Epithelial cell of alveolus of lung (primary cell): ENCODE data around the gene KCNIP4. TPM values are rescaled to one million over a fixed set of nuclear protein-coding genes. Genes with fewer than 3 reads are reported as not detected.

Source experiments
- total RNA-seq: library from RNA; depleted of rRNA; stranded (reverse); fragments of >200 nt; gene quantifications from 2 replicates; pipeline ENCODE4 v1.2.1, GENCODE V29; 2015

KCNIP4 gene
- total RNA-seq, result under 0.01 TPM in 1 of 2 replicates, not detected in the other

DNA sequence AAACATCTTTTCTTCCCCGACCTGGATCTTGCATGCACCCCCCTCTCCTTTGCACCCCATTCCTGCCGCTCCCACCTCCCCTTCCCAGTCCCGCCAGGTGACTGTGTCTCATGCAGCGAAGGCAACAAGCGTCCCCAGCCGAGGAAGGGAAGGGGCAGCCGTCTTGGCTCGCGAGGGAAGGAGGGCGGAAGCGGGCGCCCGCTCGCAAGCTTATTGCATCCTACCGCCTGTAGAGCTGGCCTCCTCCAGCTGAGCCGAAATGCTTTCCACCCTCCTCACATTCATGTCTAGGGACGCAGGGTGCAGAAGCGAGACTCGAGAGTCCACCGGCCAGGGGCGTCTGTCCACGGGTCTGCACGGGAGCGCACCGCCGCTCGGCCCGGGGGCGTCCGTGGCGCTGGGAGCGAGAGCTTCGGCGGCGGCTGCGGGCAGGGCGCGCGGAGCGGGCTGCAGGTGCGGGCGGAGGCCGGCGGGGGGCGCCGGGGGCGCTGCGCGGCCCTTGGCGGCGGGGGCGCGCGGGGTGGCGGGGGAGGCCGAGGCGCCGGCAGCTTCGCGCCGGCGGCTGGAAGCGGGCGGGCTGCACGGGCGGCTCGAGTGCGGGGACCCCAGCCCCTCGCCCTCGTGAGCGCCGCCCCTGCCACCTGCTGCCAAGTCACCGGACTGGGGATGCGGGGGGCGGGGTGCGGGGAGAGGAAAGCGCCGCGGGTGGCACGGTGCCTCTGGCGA lies at the start of gene KCNIP4:
Gene KCNIP4 (minus strand): TSS at position 426 of the 726 bp plus-strand sequence.

DNA sequence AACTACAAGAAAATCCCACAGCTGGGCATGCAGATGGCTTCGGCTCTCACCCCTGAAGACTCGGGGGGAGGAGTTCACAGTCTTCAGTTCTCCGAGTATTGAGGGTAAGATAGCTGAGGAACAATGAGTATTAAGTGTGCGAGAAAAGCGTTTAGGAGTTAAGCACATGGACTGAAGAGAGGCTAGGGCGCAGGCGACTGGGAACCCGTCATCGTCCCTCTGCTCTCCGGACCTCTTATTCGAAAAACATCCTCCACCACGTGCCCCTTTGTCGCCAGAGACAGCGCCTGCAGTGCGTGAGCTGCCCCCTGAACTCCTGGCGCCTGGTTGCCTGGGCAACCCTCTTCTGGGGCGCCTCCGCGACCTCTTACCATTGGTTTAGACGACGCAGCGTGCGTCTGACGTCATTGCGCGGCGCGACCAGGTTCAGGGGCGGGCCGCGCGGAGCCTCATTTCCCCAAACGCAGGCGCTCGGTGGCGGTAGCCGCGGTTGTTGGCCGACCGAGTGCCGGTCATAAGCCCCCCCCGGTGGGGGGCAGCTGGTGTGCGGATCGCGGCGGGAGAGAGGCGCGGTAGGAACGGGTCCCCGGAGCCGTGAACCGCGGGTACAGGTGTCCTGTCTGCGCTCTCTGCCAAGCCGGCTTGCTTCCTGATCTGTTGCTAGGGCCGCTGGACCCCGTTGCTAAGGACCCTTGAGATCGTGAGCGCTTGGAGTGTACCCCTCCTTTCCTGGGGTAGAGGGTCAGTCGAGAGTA lies 1248.4 kb downstream of the KCNIP4 start, which contains the start of gene PACRGL:
Gene PACRGL (plus strand): TSS at position 452 of the 755 bp plus-strand sequence. CDS start 4,024 bp downstream, outside the sequence.

